H1 (cell line): ENCODE data around the gene COL4A4. TPM values are rescaled to one million over a fixed set of nuclear protein-coding genes. Genes with fewer than 3 reads are reported as not detected.

Source experiments
- HDAC2 ChIP-seq, 2 experiments: fragments of 300-600 bp in 1 of 2; sonication (generic) in 1 of 2; IDR thresholded peaks; 2 replicates each; pipeline ENCODE4 v1.6.1; 2011 to 2012; ENCODE audit warnings: low read depth in 2 of 2, low read length in 2 of 2, mild to moderate bottlenecking in 2 of 2, moderate library complexity in 2 of 2, borderline replicate concordance in 1 of 2, inconsistent platforms in 1 of 2
- HDAC6 ChIP-seq: IDR thresholded peaks from one replicate; pipeline ENCODE4 v1.7.1; 2012; ENCODE audit warnings: low read depth, mild to moderate bottlenecking, inconsistent platforms, low read length, moderate library complexity
- KDM1A ChIP-seq: fragments of 200-600, 300-600 bp; sonication (generic); IDR thresholded peaks from 2 replicates; pipeline ENCODE4 v1.7.1; 2016; ENCODE audit warnings: mild to moderate bottlenecking, low read length, borderline replicate concordance
- MAFK ChIP-seq: IDR thresholded peaks from 2 replicates; pipeline ENCODE4 v1.6.1; 2012; ENCODE audit warnings: low read depth, mild to moderate bottlenecking, improper control_type of control experiment, low read length
- POU5F1 ChIP-seq: IDR thresholded peaks from 2 replicates; pipeline ENCODE4 v1.6.1; 2011; ENCODE audit warnings: low read depth, mild to moderate bottlenecking, low read length, moderate library complexity
- SIN3A ChIP-seq, 2 experiments: IDR thresholded peaks in 1 of 2; conservative IDR thresholded peaks in 1 of 2; 2 replicates each; pipeline ENCODE4 v1.6.1; 2011 to 2012; ENCODE audit warnings: low read length in 2 of 2, improper control_type of control experiment in 1 of 2, low read depth in 1 of 2, mild to moderate bottlenecking in 1 of 2
- SIRT6 ChIP-seq: IDR thresholded peaks from one replicate; pipeline ENCODE4 v1.7.1; 2012; ENCODE audit warnings: low read length, inconsistent platforms
- TCF12 ChIP-seq: IDR thresholded peaks from 2 replicates; pipeline ENCODE4 v1.6.1; 2011; ENCODE audit warnings: low read depth, mild to moderate bottlenecking, low read length
- polyA plus RNA-seq, 7 experiments: library from polyadenylated mRNA; depleted of rRNA in 3 of 7; stranded (reverse) in 5 of 7; unstranded in 2 of 7; fragments of >200 nt in 5 of 7; fragments of 200-250 nt in 2 of 7; gene quantifications; 1 replicate in 5 of 7; 2 replicates in 1 of 7; 4 replicates in 1 of 7; pipeline versions ENCODE4 v1.2.1 to v1.2.3, GENCODE V29; 2011 to 2013; ENCODE audit warnings: missing spikeins in 2 of 7, mixed read lengths in 2 of 7
- total RNA-seq: library from RNA; stranded (reverse); fragmentation: NEBNext Ultra II Directional; extraction: Animal tissue kit (Norgen Biotek cat#: 25700); gene quantifications from 2 replicates; pipeline ENCODE4 v1.2.1, GENCODE V29; 2021

The COL4A4 gene
- total and polyA plus RNA-seq, 2 of the 8 experiments (the other 6 are each of a cell fraction or from before 2014, with no cell fraction given): 0.33 to 1.7 TPM

DNA sequence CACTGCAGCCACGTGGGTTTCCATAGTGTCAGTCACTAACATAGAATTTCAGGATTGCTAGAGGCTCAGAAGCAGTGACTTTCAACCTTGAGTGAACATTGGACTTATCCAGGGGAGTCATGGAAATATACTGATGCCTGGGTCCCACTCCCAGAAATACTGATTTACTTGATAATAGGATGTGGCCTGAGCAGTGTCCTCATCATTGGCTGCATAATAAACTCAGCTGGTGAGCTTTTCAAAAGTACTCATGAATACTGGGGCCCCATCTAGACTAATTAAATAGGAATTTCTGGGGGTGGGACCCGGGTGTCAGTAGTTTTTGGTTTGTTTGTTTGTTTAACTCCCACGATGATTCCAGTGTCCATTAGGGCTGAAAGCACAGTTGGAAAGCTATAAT lies 141.4 kb downstream of the COL4A4 start (continued):
- no peak for TF ChIP-seq HDAC6
- no peak for TF ChIP-seq MAFK
- no peak for TF ChIP-seq SIN3A (conservative IDR thresholded peaks at IDR 0.05 in 1 of 2, IDR thresholded peaks at IDR 0.05 in 1 of 2; ENCODE audit: low read depth in 1 of 2, low read length in 2 of 2)
- no peak for TF ChIP-seq SIRT6
- no peak for TF ChIP-seq TCF12
- no peak for TF ChIP-seq HDAC2 (IDR thresholded peaks at IDR 0.05; ENCODE audit: borderline replicate concordance in 1 of 2, low read depth in 2 of 2, low read length in 2 of 2)
- TF ChIP-seq POU5F1: no peak
- TF ChIP-seq KDM1A: no peak
